ENCODE measurements around the gene DOCK1. TPM values are rescaled to one million over a fixed set of nuclear protein-coding genes. Genes with fewer than 3 reads are reported as not detected.
A peak's percentile ranks its signal among the peaks of the same experiment; 100 is the strongest.

Gene DOCK1
- total RNA-seq, 1 donor from 2014 or later = 56.1 TPM

DNA sequence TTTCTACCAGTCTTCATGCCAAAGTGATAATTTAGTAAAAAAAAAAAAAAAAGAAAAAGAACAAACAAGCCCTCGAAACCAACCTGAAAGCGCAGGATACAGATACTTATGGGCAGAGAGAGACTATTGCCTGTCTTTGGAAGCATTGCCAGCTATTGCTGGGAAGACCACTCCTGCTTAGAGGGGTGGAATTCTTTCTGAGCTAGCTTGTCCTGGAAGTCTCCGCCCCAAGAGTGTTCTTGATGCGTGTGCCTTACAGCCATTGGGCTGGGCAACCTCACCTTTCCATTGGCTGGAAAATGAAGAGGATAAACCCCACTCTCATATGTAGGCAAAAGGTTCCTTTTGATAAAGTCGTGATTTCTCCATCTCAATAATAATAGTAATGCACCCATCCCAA lies 311.0 kb downstream of the DOCK1 start:
- DNase-seq (ENCODE audit: low spot score) = no peak

DNA sequence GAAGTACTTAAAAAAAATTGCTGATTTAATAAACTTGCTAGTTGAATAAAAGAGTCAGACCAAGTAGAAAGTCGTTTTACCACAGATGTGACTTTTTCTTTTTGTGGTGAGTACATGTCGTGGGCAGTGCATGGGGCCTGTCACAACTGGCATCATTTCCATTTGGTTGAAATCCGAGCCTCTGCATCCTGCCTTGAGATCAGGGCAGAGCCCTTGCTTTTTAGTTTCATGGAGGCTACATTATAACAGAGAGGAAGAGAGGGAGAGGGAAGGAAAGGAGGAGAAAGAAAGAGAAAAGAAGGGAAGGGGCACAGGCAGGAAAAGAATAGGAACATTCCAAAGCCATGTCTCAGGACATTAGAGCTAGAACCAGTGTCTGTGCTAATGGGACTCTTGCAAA lies 311.6 kb downstream of the DOCK1 start:
- DNase-seq (ENCODE audit: low spot score) = no peak

DNA sequence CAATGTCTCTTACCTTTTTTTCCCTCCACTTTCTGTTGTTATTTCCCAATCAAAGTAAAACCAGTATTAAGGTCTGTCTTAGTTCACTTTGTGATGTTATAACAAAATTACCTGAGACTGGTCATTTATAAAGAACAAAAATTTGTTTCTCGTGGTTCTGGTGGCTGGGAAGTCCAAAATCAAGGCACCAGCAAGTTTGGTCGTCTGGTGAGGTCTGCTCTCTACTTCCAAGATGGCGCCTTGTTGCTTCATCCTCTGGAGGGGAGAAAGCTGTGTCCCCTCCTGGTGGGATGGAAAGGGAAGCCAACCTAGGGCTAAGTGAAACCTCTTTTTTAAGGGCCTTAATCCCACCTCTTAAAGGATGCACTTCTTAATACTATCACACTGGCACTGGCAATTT lies 313.4 kb downstream of the DOCK1 start:
- DNase-seq (ENCODE audit: low spot score) = no peak

DNA sequence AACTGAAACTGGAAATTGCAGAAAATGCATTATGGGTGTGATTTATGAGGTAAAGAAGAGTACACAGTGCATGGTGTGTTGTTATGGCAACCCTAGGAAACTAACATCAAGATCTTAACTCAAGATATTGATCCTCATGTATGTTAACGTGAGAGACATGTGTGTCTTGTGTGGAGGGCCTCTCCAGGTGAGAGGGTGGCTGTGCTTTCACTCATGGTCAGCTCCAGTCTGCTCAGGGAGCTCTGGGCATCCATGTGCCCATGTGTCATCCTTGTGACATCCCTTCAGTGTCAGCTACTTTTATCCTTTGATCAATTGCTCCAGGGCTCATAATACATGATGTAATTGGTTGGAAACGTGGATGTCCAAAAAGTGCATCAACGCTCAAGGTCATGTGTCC lies 316.1 kb downstream of the DOCK1 start:
- DNase-seq (ENCODE audit: low spot score) = no peak

DNA sequence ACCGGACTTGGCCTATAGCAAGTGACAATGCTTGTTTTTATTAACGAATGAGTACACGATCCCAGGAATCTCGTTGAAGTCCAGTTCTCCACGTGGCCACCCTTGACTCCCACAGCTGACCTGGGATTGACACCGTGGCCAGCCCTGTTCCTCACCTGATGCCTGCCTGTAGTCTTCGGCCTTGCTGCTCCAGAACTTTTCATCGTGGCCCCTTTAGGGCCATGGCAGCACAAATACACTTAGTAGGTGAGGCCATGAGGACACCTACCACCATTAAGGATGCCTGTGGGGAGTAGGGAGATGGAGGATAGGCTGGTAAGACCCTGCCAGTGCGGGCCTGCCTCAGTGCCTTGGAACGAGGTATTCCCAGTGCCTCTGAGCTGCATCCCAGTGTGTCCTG lies 321.8 kb downstream of the DOCK1 start:
- DNase-seq (ENCODE audit: low spot score) = no peak

DNA sequence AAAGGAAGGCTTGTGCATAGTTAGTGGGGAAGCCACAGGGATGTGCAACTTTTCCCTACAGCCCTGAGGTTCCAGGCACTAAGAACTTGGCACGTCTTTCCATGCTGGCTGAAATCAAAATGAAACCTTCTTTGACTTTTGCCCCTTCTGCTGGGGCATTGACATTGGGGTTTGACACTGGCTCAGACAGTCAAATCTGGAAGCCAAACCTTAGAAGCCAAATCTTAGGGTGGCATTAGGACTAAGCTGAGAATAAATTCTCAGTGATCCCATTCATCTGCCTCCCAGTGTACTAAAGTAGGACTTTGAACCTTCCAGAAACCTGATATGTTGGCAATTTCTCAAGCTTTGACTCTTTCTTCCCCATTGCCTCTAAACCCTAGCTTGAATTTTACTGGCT lies 322.4 kb downstream of the DOCK1 start:
- DNase-seq (ENCODE audit: low spot score) = peak; percentile 60

DNA sequence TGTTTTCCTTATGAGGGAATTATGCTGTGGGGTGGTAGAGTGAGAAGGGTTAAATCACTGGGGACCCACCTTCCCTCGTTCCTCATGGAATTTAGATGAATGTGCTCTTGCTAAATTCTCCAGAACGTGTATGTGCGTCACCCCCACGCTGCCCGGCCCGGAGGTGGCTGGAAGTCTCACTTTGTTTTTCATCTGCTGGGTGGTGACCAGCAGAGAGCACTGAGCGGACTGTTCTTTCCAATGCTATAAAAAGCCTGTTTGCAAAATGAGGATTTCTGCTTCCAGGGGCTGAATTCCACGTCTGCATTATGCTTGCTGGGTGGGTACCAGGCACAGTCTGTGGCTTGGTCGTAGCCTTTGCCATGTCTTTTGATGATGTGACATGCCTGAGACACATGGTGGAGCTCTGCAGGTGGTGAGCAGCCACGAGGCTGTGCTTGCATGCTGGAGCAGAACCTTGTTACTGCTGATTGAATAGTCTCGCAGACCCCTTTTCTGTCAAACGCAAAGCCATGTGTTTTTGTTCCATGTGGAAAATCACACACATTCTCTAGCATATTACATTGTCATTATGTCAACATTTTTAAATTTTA lies 323.1 kb downstream of the DOCK1 start:
- DNase-seq (ENCODE audit: low spot score) = peak; percentile 57

DNA sequence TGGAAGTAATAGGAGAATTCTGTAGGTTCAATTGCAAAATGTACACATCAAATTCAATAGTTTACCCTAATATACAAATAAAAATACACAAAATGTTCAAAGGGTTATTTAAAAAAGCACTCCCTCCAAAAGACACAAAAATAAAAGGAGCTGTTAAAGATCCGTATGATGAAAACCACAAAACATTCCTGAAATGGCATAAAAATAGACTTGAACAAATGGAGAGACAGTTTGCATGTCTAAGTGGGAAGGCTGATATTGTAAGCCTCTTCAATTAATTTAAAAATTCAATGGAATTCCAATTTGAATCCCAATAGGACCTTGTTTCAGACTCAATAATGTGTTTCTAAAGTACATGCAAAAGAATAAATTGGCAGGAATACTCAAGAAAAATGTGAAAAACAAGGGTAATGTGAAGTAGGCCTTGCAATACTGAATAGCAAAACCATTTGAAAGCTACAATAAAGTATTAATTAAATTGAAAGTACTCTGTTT lies 329.1 kb downstream of the DOCK1 start:
- DNase-seq (ENCODE audit: low spot score) = no peak

DNA sequence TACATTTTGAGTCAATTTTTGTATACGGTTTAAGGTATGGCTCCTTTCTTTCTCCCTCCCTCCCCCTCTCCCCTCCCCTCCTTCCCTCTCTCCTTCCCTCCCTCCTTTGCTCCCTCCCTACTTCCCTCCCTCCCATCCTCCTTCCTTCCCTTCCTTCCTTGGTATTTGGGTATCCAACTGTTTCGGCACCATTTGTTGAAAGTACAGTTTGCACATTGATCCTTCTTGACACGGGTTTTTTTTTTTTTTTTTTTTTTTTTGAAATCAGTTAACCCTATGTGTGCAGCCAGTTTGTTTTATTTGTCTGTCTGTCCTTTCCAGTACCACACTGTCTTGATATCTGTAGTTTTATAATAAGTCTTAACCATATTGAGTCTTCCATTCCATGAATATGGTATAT lies 331.0 kb downstream of the DOCK1 start:
- no peak for DNase-seq (ENCODE audit: low spot score)

DNA sequence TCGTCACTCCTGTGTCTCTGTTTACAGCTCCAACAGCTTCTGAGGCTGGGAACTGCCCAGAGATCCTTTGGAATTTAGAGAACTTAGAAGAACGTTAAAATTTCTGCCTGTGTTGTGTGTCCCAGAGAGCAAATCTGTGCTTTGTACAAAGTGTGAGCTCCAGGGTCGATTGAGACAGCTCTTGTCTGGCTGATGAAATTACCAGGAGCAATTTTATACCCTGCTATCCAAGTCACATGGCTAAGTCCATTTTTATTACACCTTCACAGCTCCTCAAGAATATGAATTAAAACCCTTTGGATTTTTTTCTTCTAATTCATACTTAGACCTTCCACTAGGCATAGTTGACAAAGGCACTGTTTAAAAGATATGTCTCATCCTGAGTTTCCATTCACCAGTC lies 337.7 kb downstream of the DOCK1 start:
- DNase-seq (ENCODE audit: low spot score) = no peak

DNA sequence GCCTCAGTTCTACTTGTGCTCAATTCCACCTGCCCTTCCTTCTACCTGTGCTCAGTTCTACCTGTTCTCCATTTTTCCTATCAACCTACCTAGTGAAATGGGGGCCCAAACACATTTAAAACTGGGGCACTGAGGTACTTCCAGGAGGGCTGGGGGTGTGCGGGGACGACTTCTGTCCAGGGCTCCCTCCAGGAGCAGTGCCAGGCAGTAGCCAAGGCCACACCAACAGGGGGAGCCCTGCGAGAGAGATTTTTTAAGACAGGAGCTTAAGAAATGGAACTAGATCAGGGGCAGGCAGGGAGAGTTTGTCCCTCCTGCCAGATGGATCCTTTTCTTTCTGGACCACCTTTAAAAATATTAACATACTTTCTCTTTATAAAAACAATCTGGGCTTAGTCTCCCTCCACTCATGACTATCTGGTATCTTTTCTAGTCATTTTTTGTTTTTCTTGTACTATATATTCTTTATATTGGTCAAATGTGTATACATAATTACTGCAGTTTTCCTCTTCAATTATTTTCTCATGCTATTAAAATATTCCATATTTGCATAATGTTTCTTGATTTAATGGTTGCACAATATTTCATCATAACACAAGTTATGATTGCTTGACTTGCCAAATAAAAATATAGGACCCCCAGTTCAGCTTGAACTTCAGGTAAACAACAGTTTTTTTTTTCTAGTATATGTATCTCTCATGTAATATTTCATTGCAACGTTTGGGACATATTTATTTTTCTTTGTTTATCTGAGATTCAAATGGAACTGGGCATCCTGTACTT lies 338.5 kb downstream of the DOCK1 start:
- no peak for DNase-seq (ENCODE audit: low spot score)

DNA sequence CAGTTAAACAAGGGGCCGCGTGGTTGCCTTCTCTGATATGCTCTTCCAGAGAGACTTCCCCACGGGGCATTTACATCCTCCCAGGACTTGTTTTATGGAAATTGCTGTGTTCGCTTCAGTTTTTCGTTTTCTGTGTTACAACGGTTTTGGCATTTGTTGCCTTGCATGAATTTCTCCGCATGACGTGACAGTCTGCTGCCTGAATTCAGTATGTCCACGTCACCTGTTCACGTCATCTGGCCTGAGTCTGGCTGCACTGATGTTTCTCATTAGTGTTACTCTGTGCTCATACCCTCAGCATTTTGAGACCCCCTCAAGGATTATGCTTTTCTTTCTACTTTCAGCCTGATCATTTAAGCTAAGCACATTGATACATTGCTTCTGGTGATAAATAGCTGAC lies 340.2 kb downstream of the DOCK1 start:
- DNase-seq (ENCODE audit: low spot score) = no peak

DNA sequence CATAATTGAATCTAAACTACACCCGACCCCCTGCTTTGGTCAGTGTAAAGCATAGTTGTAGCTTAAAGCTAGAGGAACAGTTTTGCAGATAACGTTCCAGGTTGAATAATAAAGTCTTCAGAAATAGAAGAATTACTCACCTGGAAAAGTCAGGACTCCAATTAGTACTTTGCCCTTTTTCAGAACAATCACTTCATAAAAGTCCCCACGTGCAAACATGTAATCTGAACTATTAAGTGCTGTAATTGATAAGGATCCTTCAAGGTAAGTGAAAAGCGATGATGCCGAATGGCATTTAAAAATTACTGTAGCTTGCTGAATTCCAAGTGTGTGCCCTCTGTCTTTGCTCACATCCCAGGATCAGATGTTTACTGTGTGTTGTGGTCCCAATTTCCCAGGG lies 344.8 kb downstream of the DOCK1 start:
- no peak for DNase-seq (ENCODE audit: low spot score)

DNA sequence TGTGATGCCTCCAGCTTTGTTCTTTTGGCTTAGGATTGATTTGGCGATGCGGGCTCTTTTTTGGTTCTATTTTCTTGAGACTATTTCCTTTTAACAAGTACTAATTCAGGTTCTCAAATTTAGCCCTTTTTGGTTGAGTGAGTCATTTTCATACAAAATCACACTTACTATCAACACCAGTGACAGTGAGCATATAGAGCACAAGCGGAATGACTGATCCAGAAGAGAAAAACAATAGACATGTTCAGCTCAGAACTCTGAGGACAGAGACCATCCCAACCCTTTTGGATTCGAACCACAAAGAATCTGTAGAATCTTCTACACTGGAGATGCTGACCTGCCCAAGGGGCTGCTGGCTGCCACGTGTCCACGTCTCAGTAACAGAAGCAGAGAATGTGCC lies 347.6 kb downstream of the DOCK1 start:
- no peak for DNase-seq (ENCODE audit: low spot score)

DNA sequence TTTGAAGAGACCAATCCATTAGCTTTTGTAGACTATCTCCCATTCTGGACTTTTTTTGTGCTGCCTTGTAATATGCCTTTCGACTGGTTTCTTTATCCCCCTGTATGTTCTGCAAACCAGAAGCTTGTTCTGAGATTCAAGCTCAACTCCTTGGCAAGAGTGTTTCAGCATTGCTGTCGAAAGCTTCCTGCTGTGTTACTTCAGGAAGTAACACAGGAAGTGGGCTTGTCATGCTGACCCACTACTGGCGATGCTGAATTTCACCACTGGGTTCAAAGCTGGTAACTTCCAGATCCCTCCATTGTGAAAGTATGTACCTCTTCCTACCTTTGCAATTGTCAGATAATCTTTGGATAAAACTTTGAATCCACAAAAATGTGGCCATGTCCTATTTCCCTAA lies 349.0 kb downstream of the DOCK1 start:
- no peak for DNase-seq (ENCODE audit: low spot score)

DNA sequence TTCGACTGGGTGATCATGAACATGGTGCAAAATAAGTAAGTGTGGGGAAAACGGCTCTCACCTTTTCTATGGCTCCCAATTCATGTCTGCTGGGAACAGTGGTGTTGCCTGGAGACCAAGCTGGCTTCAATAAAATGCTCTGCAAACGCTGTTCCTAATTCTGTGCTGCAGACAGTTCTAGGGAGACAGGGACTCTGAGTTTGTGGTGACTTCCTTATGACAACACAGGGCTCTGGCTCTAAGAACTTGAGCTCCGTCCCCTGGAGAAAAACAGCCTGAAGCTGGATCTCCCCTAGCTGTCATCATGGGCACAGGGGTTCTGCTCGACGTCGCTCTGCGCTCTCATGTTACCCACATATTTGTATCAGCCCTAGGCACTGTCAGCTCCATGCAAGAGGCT lies 352.2 kb downstream of the DOCK1 start:
- no peak for DNase-seq (ENCODE audit: low spot score)

DNA sequence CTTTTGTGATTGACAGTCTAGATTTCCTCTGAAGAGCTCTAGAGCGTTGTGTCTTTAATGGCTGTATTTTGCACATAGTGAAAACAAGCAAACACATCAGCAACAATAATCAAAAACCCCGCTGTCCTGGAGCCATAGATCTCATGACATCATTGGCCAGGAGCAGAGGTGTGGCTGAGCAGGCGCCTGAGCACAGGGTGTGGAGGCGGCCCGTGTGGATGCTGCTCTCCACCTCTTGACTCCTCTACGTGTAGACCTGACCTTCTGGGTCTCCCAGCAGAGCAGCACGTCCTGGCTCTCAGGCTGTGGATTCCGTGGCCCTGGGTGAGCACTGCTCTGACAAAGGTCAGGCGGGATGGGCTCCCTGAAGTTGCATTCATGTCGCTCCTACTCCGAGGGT lies 354.1 kb downstream of the DOCK1 start:
- no peak for DNase-seq (ENCODE audit: low spot score)

DNA sequence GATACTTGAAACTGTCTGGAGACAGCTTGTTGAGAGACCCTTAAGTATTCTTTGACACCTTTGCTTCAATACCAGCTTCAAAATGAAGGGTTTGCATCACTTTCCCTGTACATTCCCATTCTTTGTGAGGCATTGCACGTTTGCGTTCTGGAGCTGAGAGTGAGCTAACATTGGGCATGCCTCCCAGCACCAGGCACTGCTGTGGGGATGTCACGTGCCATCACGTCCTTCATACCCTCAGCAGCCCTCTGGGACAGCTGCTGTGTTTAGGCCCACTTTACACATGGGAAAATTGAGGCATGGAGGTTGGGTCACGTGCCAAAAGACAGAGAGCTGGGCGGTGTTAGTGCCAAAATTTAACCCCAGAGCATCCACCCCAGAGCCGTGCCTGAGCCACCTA lies 357.4 kb downstream of the DOCK1 start:
- DNase-seq (ENCODE audit: low spot score) = no peak

DNA sequence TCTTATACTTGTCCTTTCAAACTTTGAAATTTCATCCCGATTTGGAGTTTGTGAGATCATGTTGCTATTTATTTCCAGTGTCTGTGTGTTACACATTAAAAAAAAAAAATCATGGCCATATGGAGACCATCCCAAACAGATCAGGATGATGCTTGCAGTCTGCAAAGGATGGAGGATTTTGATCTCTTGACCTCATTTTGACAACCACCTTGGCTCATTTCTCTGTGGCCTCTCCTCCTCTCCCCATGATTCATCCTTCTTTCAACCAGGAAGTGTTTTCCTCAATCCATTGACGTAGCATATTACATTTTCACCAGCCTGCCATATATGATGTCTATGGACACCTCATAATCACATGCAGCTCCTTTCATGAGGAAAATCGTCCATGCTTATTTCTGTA lies 360.1 kb downstream of the DOCK1 start:
- no peak for DNase-seq (ENCODE audit: low spot score)

DNA sequence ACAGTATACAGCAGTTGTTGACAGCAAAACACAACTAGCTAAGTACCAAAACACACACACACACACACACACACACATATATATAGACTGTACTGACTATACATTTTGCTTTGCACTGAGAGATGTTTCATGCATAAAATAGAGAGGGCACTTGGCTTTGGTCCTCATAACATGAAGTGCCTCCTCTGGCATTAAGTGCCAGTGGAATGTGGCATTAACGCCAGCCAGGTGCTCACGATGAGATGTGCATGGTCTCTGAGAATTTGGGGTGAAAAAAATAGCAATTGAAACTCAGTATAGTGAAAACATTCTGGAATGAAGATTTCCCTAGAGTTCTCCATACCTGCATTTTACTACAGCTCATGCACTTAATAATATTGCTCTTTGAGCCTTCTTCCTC lies 361.2 kb downstream of the DOCK1 start:
- DNase-seq (ENCODE audit: low spot score) = no peak

DNA sequence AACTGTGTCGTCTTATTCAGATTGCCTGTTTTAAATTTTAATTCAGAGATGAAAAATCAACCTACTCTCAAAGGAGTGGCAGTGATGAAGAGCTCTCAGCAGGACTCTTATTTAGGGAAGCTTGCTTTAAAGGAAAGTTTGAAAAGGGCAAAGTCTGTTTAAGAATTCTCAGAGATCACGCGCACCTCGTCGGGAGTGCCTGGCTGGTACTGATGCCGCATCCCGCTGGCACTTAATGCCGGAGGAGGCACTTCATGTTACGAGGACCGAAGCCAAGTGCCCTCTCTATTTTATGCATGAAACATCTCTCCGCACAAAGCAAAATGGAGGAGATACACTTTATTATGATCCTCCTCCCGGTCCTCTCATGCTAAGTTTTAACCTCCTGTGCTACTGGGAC lies 362.2 kb downstream of the DOCK1 start:
- DNase-seq (ENCODE audit: low spot score) = no peak

DNA sequence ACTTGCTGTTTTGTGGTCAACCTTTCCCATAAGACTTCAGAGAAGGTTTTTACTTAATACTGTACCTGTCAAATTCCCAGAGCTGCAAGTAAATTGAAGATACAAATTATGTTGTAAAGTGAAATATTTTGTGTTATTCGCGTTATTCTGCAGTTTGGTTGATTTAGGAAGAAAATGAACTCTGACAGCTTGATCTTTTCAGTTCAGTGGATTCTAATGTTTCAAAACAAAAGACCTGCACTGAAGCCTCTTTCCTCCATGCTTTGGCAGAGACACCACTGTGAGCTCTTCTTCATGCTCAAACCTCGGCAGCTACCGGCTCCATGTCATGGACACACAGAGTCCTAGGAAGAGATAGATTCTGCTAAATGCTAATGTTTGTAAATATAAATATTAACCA lies 366.8 kb downstream of the DOCK1 start:
- DNase-seq (ENCODE audit: low spot score) = no peak

DNA sequence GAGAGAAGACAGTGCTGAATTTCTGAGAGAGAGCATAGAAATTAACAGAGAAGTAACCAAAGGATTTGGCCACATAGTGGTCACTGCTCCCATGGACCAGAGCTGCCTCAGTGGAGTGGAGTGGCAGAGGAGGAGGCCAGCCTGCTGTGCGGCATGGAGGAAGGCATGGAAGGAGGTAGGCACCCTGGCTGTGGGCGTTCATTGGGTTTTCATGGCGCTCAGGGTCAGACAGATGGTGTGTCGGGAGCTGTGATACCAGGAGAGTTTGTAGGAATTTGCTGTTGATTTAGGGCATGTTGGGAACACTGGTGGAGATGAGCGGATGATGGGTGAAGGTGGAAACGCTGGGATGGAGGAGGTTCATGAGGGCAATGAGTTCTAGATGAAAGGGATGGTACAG lies 370.0 kb downstream of the DOCK1 start:
- DNase-seq (ENCODE audit: low spot score) = no peak

Measured in umbilical cord (tissue), 2 donors.